HepG2 (cell line): ENCODE measurements around the gene CFAP69. TPM values are rescaled to one million over a fixed set of nuclear protein-coding genes. Genes with fewer than 3 reads are reported as not detected.

Experiments
- HNF4A ChIP-seq: sonication (generic); formaldehyde crosslinking; IDR thresholded peaks from 2 replicates; pipeline ENCODE4 v1.4.0; 2020; ENCODE audit warnings: missing genetic modification reagents
- HOXA7 ChIP-seq: sonication (generic); formaldehyde crosslinking; IDR thresholded peaks from 2 replicates; pipeline ENCODE4 v1.8.1; 2022; ENCODE audit warnings: mild to moderate bottlenecking, missing genetic modification reagents, moderate library complexity
- HOXA9 ChIP-seq: sonication (generic); formaldehyde crosslinking; IDR thresholded peaks from 2 replicates; pipeline ENCODE4 v1.8.1; 2022; ENCODE audit warnings: missing genetic modification reagents, mild to moderate bottlenecking, moderate library complexity, borderline replicate concordance
- HOXD1 ChIP-seq: sonication (generic); formaldehyde crosslinking; IDR thresholded peaks from 2 replicates; pipeline ENCODE4 v1.5.0; 2020; ENCODE audit warnings: missing genetic modification reagents
- RAD21 ChIP-seq: fragments of 450-650 bp; formaldehyde crosslinking; IDR thresholded peaks from 2 replicates; pipeline ENCODE4 v1.5.0; 2020; ENCODE audit warnings: mild to moderate bottlenecking
- RXRA ChIP-seq: sonication (generic); formaldehyde crosslinking; IDR thresholded peaks from 2 replicates; pipeline ENCODE4 v1.5.1; 2020; ENCODE audit warnings: missing genetic modification reagents
- ZBTB8A ChIP-seq: sonication (generic); formaldehyde crosslinking; IDR thresholded peaks from 2 replicates; pipeline ENCODE4 v1.4.0; 2020; ENCODE audit warnings: mild to moderate bottlenecking, low read depth, missing genetic modification reagents, borderline replicate concordance
- ZNF280D ChIP-seq: sonication (generic); formaldehyde crosslinking; IDR thresholded peaks from 2 replicates; pipeline ENCODE4 v1.5.1; 2020; ENCODE audit warnings: mild to moderate bottlenecking, missing genetic modification reagents
- ZNF407 ChIP-seq: sonication (generic); formaldehyde crosslinking; IDR thresholded peaks from one replicate; pipeline ENCODE4 v1.5.1; 2020; ENCODE audit warnings: mild to moderate bottlenecking, missing genetic modification reagents; ENCODE audit errors: not compliant biosample characterization
- ZNF441 ChIP-seq: sonication (generic); formaldehyde crosslinking; IDR thresholded peaks from 2 replicates; pipeline ENCODE4 v1.7.0; 2021; ENCODE audit warnings: missing genetic modification reagents, borderline replicate concordance
- ZNF510 ChIP-seq: sonication (generic); formaldehyde crosslinking; IDR thresholded peaks from 2 replicates; pipeline ENCODE4 v1.4.0; 2020; ENCODE audit warnings: low read depth, mild to moderate bottlenecking, missing genetic modification reagents
- ZNF562 ChIP-seq: sonication (generic); formaldehyde crosslinking; IDR thresholded peaks from 2 replicates; pipeline ENCODE4 v1.8.0; 2022; ENCODE audit warnings: missing genetic modification reagents, borderline replicate concordance
- ZNF747 ChIP-seq: sonication (generic); formaldehyde crosslinking; IDR thresholded peaks from 2 replicates; pipeline ENCODE4 v1.8.1; 2023; ENCODE audit warnings: missing genetic modification reagents, mild to moderate bottlenecking, borderline replicate concordance
- ZNF772 ChIP-seq: sonication (generic); formaldehyde crosslinking; IDR thresholded peaks from 2 replicates; pipeline ENCODE4 v1.5.0; 2020; ENCODE audit warnings: mild to moderate bottlenecking, missing genetic modification reagents
- ZNF781 ChIP-seq: sonication (generic); formaldehyde crosslinking; IDR thresholded peaks from 2 replicates; pipeline ENCODE4 v1.5.1; 2020; ENCODE audit warnings: borderline replicate concordance, mild to moderate bottlenecking, missing genetic modification reagents; ENCODE audit errors: not compliant biosample characterization
- polyA plus RNA-seq, 8 experiments: library from polyadenylated mRNA; depleted of rRNA in 3 of 8; stranded (reverse) in 7 of 8; unstranded in 1 of 8; fragments of >200 nt; fragmentation: Illumina TruSeq in 4 of 8; extraction: Trizol in 4 of 8; gene quantifications; 2 replicates each; pipeline versions ENCODE4 v1.2.1 to v1.2.3, GENCODE V29; 2011 to 2016; ENCODE audit warnings: low read depth in 4 of 8, missing spikeins in 1 of 8, mixed read lengths in 1 of 8; ENCODE audit not compliant: insufficient read depth in 1 of 8
- total RNA-seq, 5 experiments: library from RNA; depleted of rRNA; stranded (reverse); fragments of >200 nt; fragmentation: Illumina TruSeq; extraction: Trizol; gene quantifications; 2 replicates each; pipeline ENCODE4 v1.2.3, GENCODE V29; 2016; ENCODE audit warnings: low read depth in 1 of 5

CFAP69 gene
- total and polyA plus RNA-seq, 2 of the 13 experiments (the other 11 are each of a cell fraction or from before 2014, with no cell fraction given), result 2.2 to 4.0 TPM

- peak; percentile 17 for TF ChIP-seq ZNF781 (CRISPR knock-in tag)
- TF ChIP-seq HOXA7, result peak; percentile 60; the same call in 1 of the 2 replicates
- TF ChIP-seq ZNF510, result peak; percentile 30; the same call in 1 of the 2 replicates
- 0 out of 2 replicates have a peak, but pooled peaks have one; percentile 24 for TF ChIP-seq ZNF441 (CRISPR knock-in tag)
- no peak for TF ChIP-seq ZNF562
- TF ChIP-seq ZNF407 (CRISPR knock-in tag), result peak; percentile 92
- TF ChIP-seq HOXA9, result peak; percentile 92
- 0 out of 2 replicates have a peak, but pooled peaks have one; percentile 89 for TF ChIP-seq ZNF280D (CRISPR knock-in tag)
- 0 out of 2 replicates have a peak, but pooled peaks have one; percentile 82 for TF ChIP-seq HOXD1 (CRISPR knock-in tag)
- TF ChIP-seq RAD21 (CRISPR knock-in tag), result peak; percentile 79
- TF ChIP-seq ZNF747 (CRISPR knock-in tag), result peak; percentile 90; the same call in 1 of the 2 replicates
- peak; percentile 82 for TF ChIP-seq ZNF772 (CRISPR knock-in tag)
- TF ChIP-seq RXRA (CRISPR knock-in tag), result peak; percentile 68; the same call in 1 of the 2 replicates
- TF ChIP-seq ZBTB8A (CRISPR knock-in tag), result peak; percentile 25; the same call in 1 of the 2 replicates
- TF ChIP-seq HNF4A, result peak; percentile 45; the same call in 1 of the 2 replicates
These were observed 33.4 kb upstream of the CFAP69 start, which contains the start of gene STEAP2 (continued) for GRCh38 chr7:90211391-90212148.
